Suprapubic skin (tissue), 4 donors: ENCODE results near the gene CCDC124. TPM values are rescaled to one million over a fixed set of nuclear protein-coding genes. Genes with fewer than 3 reads are reported as not detected.

Source experiments
- DNase-seq, 2 donors: peaks; one replicate each; pipeline ENCODE4 v3.0.0-alpha.2; 2019; ENCODE audit warnings: low spot score in 2 of 2
- H3K27ac ChIP-seq: fragments of 200-600 bp; sonication (generic); one replicate; pipeline ENCODE4 v1.5.1; 2019
- H3K27me3 ChIP-seq: fragments of 200-600 bp; sonication (generic); one replicate; pipeline ENCODE4 v1.5.1; 2019
- H3K36me3 ChIP-seq: fragments of 200-600 bp; sonication (generic); one replicate; pipeline ENCODE4 v1.5.1; 2019
- H3K4me1 ChIP-seq: fragments of 200-600 bp; sonication (generic); one replicate; pipeline ENCODE4 v1.5.1; 2019
- H3K4me3 ChIP-seq: fragments of 200-600 bp; sonication (generic); one replicate; pipeline ENCODE4 v1.5.1; 2019; ENCODE audit warnings: mild to moderate bottlenecking
- H3K9me3 ChIP-seq: fragments of 200-600 bp; sonication (generic); one replicate; pipeline ENCODE4 v1.5.1; 2019
- EP300 ChIP-seq: sonication (generic); formaldehyde crosslinking; IDR thresholded peaks from one replicate; pipeline ENCODE4 v1.6.1; 2017; ENCODE audit warnings: antibody characterized with exemption
- POLR2A ChIP-seq, 2 donors: fragments of 450-650 bp; IDR thresholded peaks; one replicate each; pipeline ENCODE4 v1.6.1; 2017; ENCODE audit warnings: antibody characterized with exemption in 2 of 2, mild to moderate bottlenecking in 2 of 2, moderate library complexity in 2 of 2
- POLR2AphosphoS5 ChIP-seq, 3 donors: sonication (generic); formaldehyde crosslinking; IDR thresholded peaks; one replicate each; pipeline ENCODE4 v1.6.1; 2017; ENCODE audit warnings: antibody characterized with exemption in 3 of 3
- WGBS: methylation state at CpG from one replicate; pipeline ENCODE4 v1.1.5; 2018; 5-methylcytosine and 5-hydroxymethylcytosine counted together
- total RNA-seq, 4 donors: library from RNA; depleted of rRNA; stranded (reverse); fragments of >200 nt; gene quantifications; one replicate each; pipeline ENCODE4 v1.1.0, GENCODE V29; 2016
- TF ChIP-seq, protein P1 (sequence below), 2 donors: fragments of 200-600 bp in 1 of 2; fragments of 450-650 bp in 1 of 2; sonication (generic) in 1 of 2; IDR thresholded peaks; one replicate each; pipeline ENCODE4 v1.5.1; 2016 to 2019; ENCODE audit warnings: antibody characterized with exemption in 2 of 2, mild to moderate bottlenecking in 1 of 2, moderate library complexity in 1 of 2

CCDC124 gene
- total RNA-seq, 4 donors from 2014 or later, result 24.3 to 42.7 (median 33.1) TPM

DNA sequence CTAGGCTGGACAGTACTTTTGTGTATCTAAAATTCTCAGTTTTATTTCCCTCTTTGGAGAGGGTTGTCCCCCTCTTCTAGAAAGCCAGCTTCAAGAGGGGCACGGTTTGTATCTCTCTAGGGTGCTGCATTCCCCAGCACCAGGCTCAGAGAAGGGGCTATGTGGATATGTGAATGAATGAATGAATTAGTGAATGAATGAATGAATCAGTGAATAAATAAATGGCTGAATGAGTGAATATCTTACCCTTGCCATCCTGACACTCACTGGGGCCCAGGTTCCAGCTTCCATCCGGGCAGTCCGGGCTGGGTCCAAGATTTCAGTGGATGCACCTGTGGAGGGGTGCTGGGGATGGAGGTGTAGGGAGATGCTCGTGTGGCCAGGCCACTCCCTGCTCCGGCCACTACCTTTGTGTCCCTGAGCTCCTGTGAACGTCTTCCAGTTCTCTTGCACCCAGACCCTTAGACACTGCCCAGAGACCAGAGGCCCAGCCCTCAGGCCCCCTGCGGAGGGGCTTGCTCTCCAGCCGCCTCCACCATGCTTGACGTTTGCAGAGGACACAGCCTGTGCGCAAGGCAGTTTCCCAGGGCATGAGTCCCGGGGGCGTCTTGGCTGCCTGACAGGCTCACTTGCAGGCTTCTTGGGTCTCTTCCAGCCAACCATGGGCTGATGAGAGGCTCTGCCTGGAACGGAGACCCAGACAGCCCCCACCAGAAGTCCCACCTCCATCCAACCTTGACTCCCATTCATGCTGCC, 31.3 kb downstream of the CCDC124 start:
- WGBS, result 65% methylated on average over 5 of the region's 13 CpGs
- peaks cover 61% of the 10 kb centered on the region for H3K27me3 ChIP-seq
- no peak for DNase-seq

DNA sequence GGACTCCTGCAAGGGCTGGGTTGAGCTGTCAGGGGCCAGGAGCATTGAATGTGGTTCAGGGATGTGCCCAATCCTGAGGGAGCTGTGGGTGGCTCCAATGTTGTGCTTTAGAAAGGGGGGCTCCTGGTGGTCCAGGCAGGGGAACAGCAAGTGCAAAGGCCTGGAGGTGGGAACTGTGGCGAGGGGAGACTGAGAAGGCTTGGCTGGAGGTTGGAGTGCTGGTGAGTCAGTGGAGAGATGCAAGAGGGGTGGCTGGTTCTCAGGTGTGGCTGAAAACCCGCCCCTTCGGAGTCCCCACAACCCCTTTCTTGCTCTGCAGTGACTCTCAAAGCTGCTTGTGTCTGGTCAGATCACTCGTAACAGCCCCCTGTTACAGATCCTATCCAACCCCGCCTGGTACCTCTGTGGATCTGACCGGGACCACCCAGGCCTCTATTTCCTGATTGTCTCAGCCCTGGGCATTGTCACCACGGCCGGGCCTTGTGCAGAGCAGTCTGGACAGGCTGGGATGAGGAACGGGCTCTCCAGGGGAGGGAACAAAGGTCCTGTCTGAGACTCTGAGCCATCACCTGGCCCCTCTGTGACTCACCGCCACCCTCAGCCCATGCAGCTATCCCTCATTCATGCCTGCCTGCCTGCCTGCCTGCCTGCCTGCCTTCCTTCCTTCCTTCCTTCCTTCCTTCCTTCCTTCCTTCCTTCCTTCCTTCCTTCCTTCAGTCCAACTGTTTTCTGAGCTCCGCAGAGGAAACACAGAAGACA, 32.7 kb downstream of the CCDC124 start:
- Histone ChIP-seq H3K36me3 (no peaks in the 10 kb centered on the region), H3K27ac (no peak overlapping the region), H3K27me3 (peaks cover 61% of the 10 kb centered on the region), H3K4me3 (no peak overlapping the region), H3K9me3 (no peaks in the 10 kb centered on the region), H3K4me1 (peaks cover 8% of the 10 kb centered on the region)
- no peak for DNase-seq
- TF ChIP-seq POLR2A (IDR thresholded peaks at IDR 0.05) (no peak), EP300 (no peak), POLR2AphosphoS5 (IDR thresholded peaks at IDR 0.05) (no peak)
- TF ChIP-seq, protein P1, sequence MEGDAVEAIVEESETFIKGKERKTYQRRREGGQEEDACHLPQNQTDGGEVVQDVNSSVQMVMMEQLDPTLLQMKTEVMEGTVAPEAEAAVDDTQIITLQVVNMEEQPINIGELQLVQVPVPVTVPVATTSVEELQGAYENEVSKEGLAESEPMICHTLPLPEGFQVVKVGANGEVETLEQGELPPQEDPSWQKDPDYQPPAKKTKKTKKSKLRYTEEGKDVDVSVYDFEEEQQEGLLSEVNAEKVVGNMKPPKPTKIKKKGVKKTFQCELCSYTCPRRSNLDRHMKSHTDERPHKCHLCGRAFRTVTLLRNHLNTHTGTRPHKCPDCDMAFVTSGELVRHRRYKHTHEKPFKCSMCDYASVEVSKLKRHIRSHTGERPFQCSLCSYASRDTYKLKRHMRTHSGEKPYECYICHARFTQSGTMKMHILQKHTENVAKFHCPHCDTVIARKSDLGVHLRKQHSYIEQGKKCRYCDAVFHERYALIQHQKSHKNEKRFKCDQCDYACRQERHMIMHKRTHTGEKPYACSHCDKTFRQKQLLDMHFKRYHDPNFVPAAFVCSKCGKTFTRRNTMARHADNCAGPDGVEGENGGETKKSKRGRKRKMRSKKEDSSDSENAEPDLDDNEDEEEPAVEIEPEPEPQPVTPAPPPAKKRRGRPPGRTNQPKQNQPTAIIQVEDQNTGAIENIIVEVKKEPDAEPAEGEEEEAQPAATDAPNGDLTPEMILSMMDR (IDR thresholded peaks at IDR 0.05), result no peak
- 74% methylated on average over 11 of the region's 11 CpGs for WGBS

More for the DNA sequence above, 31.3 kb downstream of the CCDC124 start:
- no peaks in the 10 kb centered on the region for H3K36me3 ChIP-seq
- no peak overlapping the region for H3K27ac ChIP-seq
- TF ChIP-seq POLR2AphosphoS5 (IDR thresholded peaks at IDR 0.05) (no peak), EP300 (no peak), POLR2A (IDR thresholded peaks at IDR 0.05) (no peak)
- TF ChIP-seq, protein P1 (IDR thresholded peaks at IDR 0.05), result no peak
- peaks cover 8% of the 10 kb centered on the region for H3K4me1 ChIP-seq
- H3K4me3 ChIP-seq, result no peak overlapping the region
- no peaks in the 10 kb centered on the region for H3K9me3 ChIP-seq

- 60% methylated on average over 1 of the region's 2 CpGs for WGBS
- no peak overlapping the region for H3K4me3 ChIP-seq
These were observed 33.3 kb downstream of the CCDC124 start for GRCh38 chr19:17966129-17966483.

DNA sequence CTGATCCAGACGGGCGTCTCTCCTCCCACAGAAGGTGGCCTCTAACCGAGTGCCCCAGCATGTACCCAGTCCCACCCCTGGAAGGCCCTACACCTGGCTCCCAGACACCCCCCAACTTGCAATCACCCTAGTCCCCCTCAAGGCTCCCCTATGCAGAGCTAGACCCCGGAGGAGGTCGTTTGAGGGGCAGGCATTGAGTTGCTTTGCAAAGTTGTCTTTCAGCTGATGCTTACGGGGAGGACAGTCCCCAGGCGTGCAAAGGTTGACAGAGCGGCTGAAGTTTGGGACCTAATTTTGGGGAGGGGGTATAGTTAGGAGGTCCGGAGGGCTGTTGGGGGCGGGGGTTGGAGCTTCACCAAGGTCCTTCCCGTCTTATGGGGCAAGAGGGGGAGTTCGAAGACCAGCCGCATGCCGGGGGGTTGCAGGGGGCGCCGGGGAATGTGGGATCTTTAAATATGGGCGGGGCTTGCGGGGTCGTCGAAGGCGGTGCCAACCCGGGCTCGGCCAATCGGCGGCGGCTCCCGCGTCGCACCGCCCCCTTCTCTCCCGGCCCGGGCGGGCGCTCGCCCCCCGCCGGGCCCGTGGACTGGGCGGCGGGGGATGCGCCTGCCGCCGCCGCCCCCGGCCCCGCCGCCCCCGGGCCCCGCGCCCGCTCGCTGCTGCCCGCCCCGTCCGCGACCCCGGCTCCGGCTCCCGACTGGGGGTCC, 33.9 kb downstream of the CCDC124 start, which contains the start of gene KCNN1:
Gene KCNN1, plus strand, starts transcription at position 558 of the 707 bp plus-strand sequence. CDS start 6,782 bp downstream, outside the sequence.
- Histone ChIP-seq H3K4me1 (peaks cover 8% of the 10 kb centered on the region), H3K9me3 (no peaks in the 10 kb centered on the region), H3K4me3 (peak within 1 kb of the TSS; percentile 18), H3K27me3 (peaks cover 57% of the 10 kb centered on the region), H3K27ac (no peak within 1 kb of the TSS), H3K36me3 (no peaks in the 10 kb centered on the region)
- DNase-seq, result no peak
- TF ChIP-seq, protein P1 (IDR thresholded peaks at IDR 0.05), result no peak
- no peak for TF ChIP-seq POLR2A (IDR thresholded peaks at IDR 0.05)
- no peak for TF ChIP-seq POLR2AphosphoS5 (IDR thresholded peaks at IDR 0.05)
- TF ChIP-seq EP300, result no peak
- 32% methylated on average over 5 of the region's 59 CpGs for WGBS

More at GRCh38 chr19:17966129-17966483, 33.3 kb downstream of the CCDC124 start:
- peaks cover 8% of the 10 kb centered on the region for H3K4me1 ChIP-seq
- no peaks in the 10 kb centered on the region for H3K9me3 ChIP-seq
- no peaks in the 10 kb centered on the region for H3K36me3 ChIP-seq
- H3K27me3 ChIP-seq, result peaks cover 61% of the 10 kb centered on the region
- no peak for TF ChIP-seq POLR2A (IDR thresholded peaks at IDR 0.05)
- TF ChIP-seq, protein P1 (IDR thresholded peaks at IDR 0.05), result no peak
- TF ChIP-seq POLR2AphosphoS5 (IDR thresholded peaks at IDR 0.05), result no peak
- TF ChIP-seq EP300, result no peak
- no peak overlapping the region for H3K27ac ChIP-seq
- DNase-seq, result no peak
